Endometrial microvascular endothelial cells (primary cell): Measurements from ENCODE around the gene EFTUD2. TPM values are rescaled to one million over a fixed set of nuclear protein-coding genes. Genes with fewer than 3 reads are reported as not detected.

Experiments
- in situ Hi-C: cut with HindIII; loops from 2 replicates; pipeline ENCODE4 v1.10.0; 2017; ENCODE audit warnings: low sequenced_read_pairs, low pct_unique_long_range_greater_than_20kb; ENCODE audit errors: inconsistent ontology term
- total RNA-seq: library from RNA; depleted of rRNA; stranded (reverse); fragments of >200 nt; gene quantifications from one replicate; pipeline ENCODE4 v1.2.3, GENCODE V29; 2015; ENCODE audit errors: inconsistent ontology term

The EFTUD2 gene
- total RNA-seq, 1 donor from 2014 or later, result 122 TPM

DNA sequence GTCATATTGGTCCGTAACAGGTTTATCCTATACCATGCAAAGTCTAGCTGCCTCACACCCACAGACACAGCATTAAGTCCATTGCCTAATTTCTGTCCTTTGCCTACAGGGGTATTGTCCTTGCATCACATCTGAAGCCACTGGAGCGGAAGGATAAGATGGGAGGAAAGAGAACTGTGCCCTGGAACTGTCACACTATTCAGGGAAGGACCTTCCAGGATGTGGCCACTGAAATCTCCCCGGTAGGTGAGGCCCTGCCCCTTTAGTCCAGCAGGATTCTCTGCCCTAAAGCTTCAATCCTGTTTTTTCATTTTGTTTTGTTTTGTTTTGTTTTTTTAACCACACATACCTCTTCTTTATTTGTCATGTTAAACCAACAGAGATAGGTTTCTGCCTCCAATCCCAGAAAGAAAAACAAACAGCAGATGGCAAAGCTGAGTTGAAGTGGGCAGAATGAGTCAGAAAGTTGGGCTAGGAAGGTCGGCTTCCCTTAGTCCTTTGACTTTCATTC is 2.2 kb upstream of the EFTUD2 start:
- in situ Hi-C loops, result no loop called here

DNA sequence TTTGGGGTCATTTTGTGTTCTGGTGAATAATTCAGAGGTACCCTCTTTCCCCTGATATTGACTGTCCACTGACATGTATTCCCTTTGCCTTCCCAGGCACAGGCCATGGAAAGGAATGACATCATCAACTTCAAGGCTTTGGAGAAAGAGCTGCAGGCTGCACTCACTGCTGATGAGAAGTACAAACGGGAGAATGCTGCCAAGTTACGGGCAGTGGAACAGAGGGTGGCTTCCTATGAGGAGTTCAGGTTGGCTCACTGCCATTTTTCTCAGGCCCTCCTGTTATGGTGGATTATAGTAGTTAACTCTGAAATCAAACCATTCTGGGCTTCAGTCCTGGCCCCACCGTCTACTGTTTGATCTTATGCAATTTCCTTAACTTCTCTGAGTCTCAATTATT is 1.6 kb upstream of the EFTUD2 start:
- in situ Hi-C loops, result no loop called here

DNA sequence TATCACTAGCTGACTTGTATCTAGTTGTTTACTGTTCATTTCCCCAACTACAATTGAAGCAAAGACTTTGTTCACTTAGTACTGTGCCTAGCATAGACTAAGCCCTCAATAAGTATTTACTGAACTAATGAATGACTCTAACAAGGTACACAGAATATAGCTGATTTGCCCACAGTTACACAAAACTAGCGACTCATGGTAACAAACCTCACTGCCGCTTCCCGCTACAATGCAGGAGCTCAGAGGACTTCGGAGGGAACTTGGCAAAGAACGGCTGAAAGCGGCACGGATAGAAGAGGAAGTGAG is 524 bp downstream of the EFTUD2 start:
- in situ Hi-C loops, result no loop called here

DNA sequence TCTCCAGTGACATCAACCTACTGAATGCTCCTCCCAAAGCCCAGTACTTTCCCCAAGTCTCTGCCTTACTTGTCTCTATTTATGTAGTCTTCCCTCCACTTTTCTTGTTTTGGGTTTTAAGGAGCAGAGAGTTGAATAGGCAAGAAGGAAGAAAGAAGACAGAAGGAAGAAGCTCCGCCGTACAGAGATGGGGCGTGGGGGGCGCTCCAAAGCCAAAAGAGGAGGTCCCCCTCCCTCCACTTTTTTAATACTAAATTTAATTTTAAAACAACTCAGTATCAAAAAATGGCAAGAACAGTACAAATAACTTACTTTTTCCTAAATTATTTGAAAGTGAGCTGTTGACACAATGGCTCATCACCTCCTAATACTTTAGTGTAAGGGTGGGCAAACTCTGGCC is 4.6 kb downstream of the EFTUD2 start:
- in situ Hi-C loops, result no loop called here

DNA sequence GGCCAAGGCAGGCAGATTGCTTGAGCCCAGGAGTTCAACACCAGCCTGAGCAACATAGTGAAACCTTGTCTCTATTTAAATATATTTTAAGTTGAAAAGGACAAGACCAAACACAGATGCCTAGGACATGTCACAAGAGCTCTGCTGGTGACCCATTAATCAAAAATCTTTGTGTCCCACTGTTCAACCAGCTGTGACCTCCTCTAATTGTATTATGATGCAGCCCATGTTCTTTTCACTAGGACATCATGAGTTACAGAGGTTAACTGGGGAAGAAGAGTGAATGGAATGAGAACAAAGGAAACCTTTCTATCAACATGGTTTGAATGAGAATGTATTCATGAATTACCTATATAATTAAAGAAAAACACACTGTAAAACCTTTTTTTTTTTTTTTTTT is 7.0 kb downstream of the EFTUD2 start:
- in situ Hi-C loops, result no loop called here

DNA sequence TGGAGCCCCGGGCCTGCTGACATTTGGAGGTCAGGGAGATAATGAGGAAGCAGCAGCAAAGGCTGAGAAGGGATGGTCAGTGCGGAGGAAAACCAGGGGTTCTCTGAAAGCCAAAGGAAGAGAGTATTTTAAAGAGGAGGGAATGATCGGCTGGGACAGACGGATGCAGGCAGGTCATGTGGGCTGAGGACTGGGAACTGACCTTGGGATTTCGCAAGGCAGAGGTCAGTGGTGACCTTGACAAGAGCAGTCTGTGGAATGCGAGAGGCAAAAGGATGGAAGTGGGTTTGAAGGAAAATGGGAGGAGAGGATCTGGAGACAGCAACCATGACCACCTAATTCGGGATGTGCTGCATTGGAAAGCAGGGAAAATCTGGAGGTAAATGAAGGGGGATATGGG is 10.2 kb downstream of the EFTUD2 start:
- in situ Hi-C loops, result no loop called here

DNA sequence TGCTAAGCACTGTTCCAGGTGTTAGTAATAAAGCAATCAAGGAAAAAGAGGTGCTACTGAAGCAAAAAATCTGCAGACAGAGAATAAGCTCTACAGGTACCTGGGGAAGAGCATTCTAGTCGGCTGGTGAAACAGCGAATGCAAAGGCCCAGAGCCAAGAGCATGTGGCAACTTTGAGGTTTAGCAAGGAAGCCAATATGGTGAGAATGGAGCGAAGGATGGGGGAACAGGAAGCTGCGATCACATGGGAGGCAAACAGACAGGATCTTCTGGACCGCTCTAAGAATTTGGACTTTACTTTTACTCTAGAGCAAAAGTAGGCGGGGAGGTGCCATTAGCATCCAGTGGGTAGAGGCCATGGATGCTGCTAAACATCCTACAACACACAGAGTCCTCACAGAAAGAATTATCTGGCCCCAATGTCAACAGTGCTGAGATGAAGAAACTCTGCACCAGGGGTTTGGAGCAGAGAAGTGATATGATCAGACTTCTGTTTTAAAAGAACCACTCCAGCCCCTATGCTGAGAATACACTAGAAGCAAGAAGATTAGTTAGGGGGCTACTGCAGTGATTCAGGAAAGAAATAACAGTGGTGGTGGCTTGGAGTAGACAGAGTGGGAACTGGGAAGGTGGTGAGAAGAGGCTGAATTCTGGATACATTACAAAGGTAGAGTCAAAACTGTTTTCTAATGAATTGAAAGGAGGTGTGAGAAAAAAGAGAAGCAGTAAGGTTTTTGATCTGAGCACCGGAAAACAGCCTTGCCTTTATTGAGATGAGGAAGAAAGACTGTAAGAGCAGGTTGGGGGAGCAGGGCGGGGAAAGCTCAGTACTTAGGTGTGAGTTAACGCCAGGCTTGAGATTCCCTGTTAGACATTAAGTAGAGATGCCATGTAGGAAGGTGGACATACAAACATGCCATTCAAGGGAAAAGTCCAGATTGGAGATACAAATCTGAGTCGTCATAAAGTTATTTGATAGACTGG is 11.0 kb downstream of the EFTUD2 start:
- in situ Hi-C loops, result no loop called here

DNA sequence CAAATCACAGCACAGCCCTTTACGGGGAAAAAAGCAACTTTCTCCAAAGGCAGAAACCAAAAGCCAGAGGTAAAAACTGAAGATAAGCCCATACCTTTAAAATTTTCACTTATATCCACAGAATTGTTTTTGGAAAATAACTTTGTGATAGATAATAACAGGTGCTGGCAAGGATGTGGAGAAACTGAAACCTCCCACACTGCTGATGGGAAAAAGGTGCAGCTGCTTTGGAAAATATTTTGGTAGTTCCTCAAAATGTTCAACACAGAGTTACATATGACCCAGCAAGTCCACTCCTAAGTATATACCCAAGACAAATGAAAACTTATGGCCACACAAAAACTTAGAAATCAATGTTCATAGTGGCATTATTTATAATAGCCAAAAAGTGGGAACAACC is 12.2 kb downstream of the EFTUD2 start:
- in situ Hi-C loops, result no loop called here

DNA sequence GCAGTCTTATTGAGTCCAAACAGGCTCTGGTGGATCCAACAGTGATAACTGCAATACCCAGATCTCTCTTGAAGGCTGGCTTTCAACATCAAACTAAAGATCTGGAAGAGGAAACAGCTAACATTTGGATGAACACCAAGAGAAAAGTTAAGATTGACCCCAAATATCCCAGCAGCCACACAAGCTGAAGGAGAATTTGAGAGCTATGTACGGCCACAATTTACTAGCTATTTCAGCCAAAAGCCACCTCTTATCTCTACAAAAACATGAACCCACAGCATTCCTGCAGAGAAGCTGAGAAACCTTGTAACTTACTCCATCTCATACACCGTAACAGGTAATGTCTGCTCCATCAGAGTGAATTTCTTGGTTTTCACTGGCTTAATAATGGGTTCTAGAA is 14.3 kb downstream of the EFTUD2 start:
- in situ Hi-C loops, result no loop called here

DNA sequence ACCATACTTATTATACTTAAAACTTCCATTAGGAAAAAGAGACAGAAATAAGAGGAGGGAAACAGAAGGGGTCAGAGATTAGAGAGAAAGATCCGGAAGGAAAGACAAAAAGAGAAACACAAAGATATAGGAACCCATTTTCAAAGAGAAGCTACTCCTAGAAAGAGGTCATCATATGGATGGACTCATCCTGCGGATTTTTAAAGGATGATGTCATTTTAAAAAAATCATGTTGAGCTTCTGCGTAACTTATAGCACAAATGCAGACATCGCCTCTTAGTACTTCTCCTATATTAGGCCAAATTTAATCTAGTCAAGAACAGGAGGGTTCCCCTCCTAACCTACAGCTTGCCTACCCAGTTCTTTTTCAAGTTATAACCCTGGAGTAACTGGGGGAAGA is 18.1 kb downstream of the EFTUD2 start:
- in situ Hi-C loops, result no loop called here

DNA sequence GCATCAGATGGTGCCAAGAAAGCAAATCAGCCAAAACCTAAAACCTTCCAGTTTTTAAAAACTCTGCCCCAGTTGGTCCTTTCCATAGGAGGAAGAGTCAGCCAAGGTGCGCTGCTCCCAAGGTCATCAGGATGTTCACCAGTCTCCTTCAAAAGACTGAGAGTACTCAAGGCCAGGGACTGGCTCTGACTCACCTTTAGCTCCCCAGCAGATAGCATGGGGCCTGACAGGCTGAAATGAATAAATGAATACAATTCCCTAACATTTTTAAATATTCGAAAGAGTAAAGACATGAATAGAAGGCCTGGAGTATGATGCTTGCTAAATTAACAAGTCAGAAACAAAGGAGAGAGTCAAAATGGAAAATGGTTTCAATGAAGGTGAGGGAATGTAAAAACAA is 19.2 kb downstream of the EFTUD2 start:
- in situ Hi-C loops, result no loop called here

DNA sequence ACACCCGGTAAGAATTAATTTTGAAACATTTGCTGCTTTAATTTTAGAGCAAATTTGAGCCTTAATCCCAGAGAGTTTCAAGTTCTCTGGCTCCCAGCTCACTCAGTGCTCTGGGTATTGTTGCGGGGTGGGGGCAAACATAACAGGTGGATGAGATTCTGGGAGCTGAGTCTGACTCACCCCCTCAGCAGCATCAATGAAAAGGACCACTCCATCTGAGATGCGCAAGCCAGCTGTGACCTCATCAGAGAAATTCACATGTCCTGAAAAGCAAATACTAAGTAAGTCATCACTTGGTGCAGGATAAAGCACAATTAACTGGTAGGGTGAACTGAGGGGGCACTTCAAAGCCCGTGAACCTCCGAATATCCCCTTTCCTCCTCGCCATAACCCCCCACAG is 19.9 kb downstream of the EFTUD2 start:
- in situ Hi-C loops, result no loop called here

DNA sequence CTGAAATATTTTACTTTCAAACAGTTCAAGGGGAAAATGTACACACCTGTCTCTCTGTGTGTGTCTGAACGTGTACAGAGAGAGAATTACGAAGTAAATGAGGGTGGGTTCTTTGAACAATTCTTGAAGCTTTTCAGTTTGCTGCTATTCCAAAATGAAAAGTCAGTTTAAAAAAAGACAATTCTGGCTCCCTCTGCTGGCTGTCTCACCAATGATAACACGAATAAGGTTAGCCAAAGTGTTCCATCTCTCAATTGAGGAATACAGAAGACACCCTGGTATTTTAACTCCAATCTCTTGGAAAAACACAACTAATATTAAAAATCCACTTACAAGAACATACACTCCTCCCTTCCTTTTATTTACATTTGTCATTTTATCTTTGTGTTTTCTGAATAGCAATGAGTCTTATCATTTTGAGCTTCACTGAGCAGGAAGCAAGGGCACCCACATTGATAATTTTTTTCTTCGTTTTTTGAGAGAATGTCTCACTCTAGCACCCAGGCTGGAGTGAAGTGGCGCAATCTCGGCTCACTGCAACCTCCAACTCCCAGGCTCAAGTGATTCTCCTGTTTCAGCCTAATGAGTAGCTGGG is 20.5 kb downstream of the EFTUD2 start:
- in situ Hi-C loops, result no loop called here

DNA sequence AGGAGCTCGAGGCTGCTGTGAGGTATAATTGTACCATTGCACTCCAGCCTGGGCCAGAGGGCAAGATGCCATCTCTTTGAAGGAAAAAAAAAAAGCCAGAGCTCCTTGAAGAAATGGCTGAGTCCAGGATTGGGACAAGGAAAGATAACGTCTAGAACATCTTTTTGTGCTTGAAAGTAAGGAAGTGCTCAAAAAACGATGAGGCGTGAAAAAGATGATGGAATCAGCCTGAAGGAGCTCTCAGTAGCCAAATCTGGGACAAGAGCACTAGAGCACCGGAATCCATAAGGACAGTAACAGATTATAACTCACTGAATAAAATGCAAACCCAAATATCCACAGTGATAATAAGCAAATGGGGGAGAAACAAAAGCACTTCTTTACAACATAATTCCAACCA is 22.1 kb downstream of the EFTUD2 start:
- in situ Hi-C loops, result no loop called here

DNA sequence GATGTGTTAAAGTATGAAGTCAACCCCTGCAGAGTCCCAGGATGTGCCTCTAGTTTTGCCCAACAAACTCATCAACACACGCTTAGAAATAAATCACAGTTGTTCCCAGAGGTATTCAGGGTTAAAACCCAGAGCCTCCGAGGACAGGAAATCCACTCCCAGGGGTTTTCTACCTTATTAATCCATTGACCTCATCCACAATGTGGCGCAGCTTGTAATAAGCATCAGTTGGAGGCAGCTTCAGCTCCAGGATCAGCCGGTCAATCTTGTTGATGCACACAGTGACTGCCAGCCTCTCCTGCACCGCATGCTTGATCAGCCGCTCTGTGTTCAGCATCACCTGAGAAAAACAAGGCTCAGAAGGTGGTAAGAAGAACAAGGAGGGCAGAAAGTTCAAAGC is 23.5 kb downstream of the EFTUD2 start:
- in situ Hi-C loops, result no loop called here

DNA sequence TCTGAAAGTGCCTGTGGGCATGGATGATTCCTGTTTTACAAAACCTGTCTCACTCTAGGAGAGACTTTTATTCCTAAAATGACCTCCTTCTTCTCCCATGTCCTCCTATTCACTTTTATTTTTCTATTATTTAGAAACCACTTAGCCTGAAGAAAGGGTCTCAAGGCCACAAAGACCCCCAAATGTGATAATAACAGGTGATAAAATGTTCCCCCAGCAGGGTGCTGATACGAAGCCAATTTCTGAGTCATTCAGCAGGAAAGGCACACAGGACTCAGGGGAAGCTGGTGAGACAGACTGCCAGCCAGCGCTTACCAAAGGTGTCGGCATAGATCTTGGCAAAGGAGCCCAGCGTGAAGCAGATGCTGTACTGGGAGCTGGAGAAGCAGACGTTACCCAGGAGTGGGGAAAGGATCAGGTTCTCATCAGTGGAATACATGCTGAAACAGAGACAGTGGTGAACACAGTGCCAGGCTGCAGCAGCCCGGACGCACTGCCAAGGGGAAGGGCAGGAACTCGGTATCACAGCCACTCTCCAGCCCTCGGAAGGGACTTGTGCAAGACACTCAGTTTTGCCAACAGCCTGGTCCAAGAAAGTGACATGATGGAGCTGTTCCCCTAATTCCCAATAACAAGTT is 27.0 kb downstream of the EFTUD2 start:
- in situ Hi-C loops, result no loop called here

DNA sequence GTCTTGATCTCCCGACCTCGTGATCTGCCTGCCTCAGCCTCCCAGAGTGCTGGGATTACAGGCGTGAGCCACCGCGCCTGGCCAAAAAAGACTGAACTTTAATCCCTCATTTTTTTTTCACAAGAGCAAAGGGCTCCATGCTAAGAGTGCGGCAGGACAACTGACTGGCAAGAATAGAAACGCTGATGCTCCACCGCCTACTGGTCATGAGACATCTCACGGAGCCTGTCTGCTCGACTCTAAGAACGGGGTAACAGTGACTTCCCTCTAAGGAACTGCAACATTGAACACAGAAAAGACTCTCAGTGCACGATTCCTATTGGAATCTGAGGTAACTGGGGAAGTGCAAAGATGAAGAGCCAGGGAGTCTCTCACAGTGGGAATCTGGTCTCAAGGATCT is 27.7 kb downstream of the EFTUD2 start:
- in situ Hi-C loops, result no loop called here

DNA sequence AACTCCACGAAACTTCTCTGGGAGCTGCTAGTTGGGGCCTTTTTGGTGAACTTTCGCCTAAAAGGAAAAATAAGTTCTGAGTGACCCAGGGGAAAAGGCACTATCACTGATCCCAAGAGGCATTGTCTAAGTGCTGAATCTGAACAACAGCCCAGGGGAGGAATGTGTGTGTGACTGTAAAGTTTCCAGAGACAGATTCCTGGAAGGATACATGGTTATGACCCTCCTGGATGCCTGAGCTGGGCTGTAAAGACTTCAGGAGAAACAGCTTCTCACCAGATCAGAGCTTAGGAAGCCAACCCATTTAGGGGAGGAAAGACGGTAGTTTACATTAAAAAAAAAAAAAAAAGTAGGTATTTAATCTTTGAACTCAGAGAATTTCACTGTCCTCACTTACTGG is 31.4 kb downstream of the EFTUD2 start:
- in situ Hi-C loops, result no loop called here

DNA sequence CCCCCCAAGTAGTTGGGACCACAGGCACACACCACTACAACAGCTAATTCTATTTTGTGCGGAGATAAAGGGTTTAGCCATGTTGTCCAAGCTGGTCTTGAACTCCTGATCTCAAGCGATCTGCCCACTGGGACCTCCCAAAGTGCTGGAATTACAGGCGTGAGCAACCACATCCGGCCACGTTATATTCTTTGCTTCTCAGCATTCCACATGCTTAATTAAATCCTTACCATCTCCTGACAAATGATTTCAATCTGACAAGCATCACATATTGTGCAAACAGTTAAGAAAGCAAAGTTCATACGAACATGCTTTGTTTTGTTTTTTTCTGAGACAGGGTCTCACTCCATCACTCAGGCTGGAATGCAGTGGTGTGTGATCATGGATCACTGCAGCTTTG is 33.3 kb downstream of the EFTUD2 start:
- in situ Hi-C loops, result no loop called here

DNA sequence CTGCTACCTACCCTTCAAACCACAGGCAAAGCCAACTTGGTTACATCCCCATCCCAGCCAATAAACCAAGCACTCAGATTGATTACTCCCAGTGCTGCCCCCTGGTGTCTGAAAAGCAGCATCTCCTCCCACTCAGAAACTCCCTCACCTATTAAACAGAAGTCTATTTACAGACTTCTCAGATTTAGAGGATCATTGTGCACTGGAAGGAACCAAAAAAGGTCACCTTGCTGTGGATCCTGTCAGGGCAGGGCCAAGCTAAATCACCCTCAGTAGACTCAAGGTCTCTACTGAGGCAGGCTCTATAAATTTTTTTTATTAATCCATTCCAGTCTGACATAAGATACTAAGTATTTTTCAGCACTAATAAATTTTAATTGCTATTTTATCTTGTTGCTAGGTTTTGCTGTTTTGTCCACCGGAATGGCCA is 34.0 kb downstream of the EFTUD2 start:
- in situ Hi-C loops, result no loop called here
